Vagina (tissue), 2 donors: ENCODE data around the gene VCP.

Experiments used
- POLR2A ChIP-seq, 2 donors: fragments of 450-650 bp; IDR thresholded peaks; one replicate each; pipeline ENCODE4 v1.6.1; 2017; ENCODE audit warnings: antibody characterized with exemption in 2 of 2, mild to moderate bottlenecking in 2 of 2, moderate library complexity in 2 of 2
- POLR2AphosphoS5 ChIP-seq, 2 donors: sonication (generic); formaldehyde crosslinking; IDR thresholded peaks; one replicate each; pipeline ENCODE4 v1.9.0; 2017; ENCODE audit warnings: antibody characterized with exemption in 2 of 2, mild to moderate bottlenecking in 2 of 2, low read depth in 1 of 2; ENCODE audit not compliant: insufficient read depth in 1 of 2
- TF ChIP-seq, protein P1 (sequence below), 3 experiments: fragments of 450-650 bp in 2 of 3; fragments of 200-600 bp in 1 of 3; sonication (generic) in 1 of 3; IDR thresholded peaks; one replicate each; pipeline ENCODE4 v1.5.1; 2017 to 2019; ENCODE audit warnings: antibody characterized with exemption in 3 of 3, mild to moderate bottlenecking in 2 of 3, moderate library complexity in 2 of 3

DNA sequence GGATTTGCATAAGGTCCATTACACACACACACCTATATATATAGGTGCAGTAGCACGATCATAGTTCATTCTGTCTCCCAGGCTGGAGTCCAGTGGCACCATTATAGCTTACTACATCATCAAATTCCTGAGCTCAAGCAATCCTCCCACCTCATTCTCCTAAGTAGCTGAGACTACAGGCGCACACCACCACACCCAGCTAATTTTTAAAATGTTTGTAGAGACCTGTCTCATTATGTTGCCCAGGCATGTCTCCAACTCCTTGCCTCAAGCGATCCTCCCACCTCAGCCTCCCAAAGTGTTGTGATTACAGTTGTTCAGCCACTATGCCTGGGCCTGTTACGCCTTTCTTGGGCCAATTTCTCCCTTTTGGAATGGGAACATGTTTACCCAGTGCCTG, 43.2 kb downstream of the VCP start:
- TF ChIP-seq, protein P1, sequence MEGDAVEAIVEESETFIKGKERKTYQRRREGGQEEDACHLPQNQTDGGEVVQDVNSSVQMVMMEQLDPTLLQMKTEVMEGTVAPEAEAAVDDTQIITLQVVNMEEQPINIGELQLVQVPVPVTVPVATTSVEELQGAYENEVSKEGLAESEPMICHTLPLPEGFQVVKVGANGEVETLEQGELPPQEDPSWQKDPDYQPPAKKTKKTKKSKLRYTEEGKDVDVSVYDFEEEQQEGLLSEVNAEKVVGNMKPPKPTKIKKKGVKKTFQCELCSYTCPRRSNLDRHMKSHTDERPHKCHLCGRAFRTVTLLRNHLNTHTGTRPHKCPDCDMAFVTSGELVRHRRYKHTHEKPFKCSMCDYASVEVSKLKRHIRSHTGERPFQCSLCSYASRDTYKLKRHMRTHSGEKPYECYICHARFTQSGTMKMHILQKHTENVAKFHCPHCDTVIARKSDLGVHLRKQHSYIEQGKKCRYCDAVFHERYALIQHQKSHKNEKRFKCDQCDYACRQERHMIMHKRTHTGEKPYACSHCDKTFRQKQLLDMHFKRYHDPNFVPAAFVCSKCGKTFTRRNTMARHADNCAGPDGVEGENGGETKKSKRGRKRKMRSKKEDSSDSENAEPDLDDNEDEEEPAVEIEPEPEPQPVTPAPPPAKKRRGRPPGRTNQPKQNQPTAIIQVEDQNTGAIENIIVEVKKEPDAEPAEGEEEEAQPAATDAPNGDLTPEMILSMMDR (IDR thresholded peaks at IDR 0.05), result no peak
- TF ChIP-seq POLR2AphosphoS5 (IDR thresholded peaks at IDR 0.05; ENCODE audit: insufficient read depth in 1 of 2, low read depth in 1 of 2) (no peak), POLR2A (IDR thresholded peaks at IDR 0.05) (no peak)
